HepG2 (cell line): Measurements from ENCODE around the gene GJB1. TPM values are rescaled to one million over a fixed set of nuclear protein-coding genes. Genes with fewer than 3 reads are reported as not detected.
A peak's percentile ranks its signal among the peaks of the same experiment; 100 is the strongest.

ENCODE experiments used
- BCL6 ChIP-seq: IDR thresholded peaks from 2 replicates; pipeline ENCODE4 v1.6.1; 2016; ENCODE audit warnings: missing genetic modification reagents, missing compliant biosample characterization
- CCAR2 ChIP-seq: fragments of 200-400 bp; formaldehyde crosslinking; optimal IDR thresholded peaks from 2 replicates; pipeline ENCODE3; 2018; ENCODE audit warnings: low read depth, mild to moderate bottlenecking, low read length, moderate library complexity
- DR1 ChIP-seq: sonication (generic); formaldehyde crosslinking; IDR thresholded peaks from 2 replicates; pipeline ENCODE4 v1.8.0; 2021; ENCODE audit warnings: mild to moderate bottlenecking, missing genetic modification reagents, inconsistent platforms
- EEA1 ChIP-seq: sonication (generic); formaldehyde crosslinking; IDR thresholded peaks from 2 replicates; pipeline ENCODE4 v1.5.1; 2020; ENCODE audit warnings: mild to moderate bottlenecking, missing genetic modification reagents, borderline replicate concordance
- ELK4 ChIP-seq: sonication (generic); formaldehyde crosslinking; IDR thresholded peaks from 2 replicates; pipeline ENCODE4 v1.9.0; 2021; ENCODE audit warnings: missing genetic modification reagents, borderline replicate concordance
- GATAD2A ChIP-seq: IDR thresholded peaks from 2 replicates; pipeline ENCODE4 v1.6.1; 2016
- HCFC1 ChIP-seq: fragments of 150-350 bp; IDR thresholded peaks from 2 replicates; pipeline ENCODE4 v1.6.1; 2014; ENCODE audit warnings: low read depth, low read length
- HDAC6 ChIP-seq: fragments of 200-600 bp; sonication (generic); IDR thresholded peaks from 2 replicates; pipeline ENCODE4 v1.7.0; 2017; ENCODE audit warnings: mild to moderate bottlenecking, antibody characterized with exemption, low read length, low read depth
- HHEX ChIP-seq: IDR thresholded peaks from 2 replicates; pipeline ENCODE4 v1.6.1; 2016; ENCODE audit warnings: control low read depth
- HNRNPK ChIP-seq: fragments of 200-400 bp; formaldehyde crosslinking; IDR thresholded peaks from 2 replicates; pipeline ENCODE4 v1.6.1; 2018; ENCODE audit warnings: low read length, low read depth, moderate library complexity, mild to moderate bottlenecking; ENCODE audit not compliant: poor library complexity, severe bottlenecking
- HNRNPL ChIP-seq: fragments of 200-400 bp; formaldehyde crosslinking; IDR thresholded peaks from 2 replicates; pipeline ENCODE4 v1.6.1; 2017; ENCODE audit warnings: mild to moderate bottlenecking, low read depth, low read length
- JARID2 ChIP-seq: sonication (generic); formaldehyde crosslinking; IDR thresholded peaks from 2 replicates; pipeline ENCODE4 v1.8.1; 2023; ENCODE audit warnings: missing genetic modification reagents, inconsistent platforms; ENCODE audit not compliant: insufficient replicate concordance
- NFE2 ChIP-seq: sonication (generic); formaldehyde crosslinking; IDR thresholded peaks from 2 replicates; pipeline ENCODE4 v1.4.0; 2020; ENCODE audit warnings: missing genetic modification reagents
- NFYC ChIP-seq: IDR thresholded peaks from 2 replicates; pipeline ENCODE4 v1.6.1; 2016; ENCODE audit warnings: missing genetic modification reagents, missing compliant biosample characterization
- ONECUT2 ChIP-seq: sonication (generic); formaldehyde crosslinking; IDR thresholded peaks from 2 replicates; pipeline ENCODE4 v1.4.0; 2020; ENCODE audit warnings: missing genetic modification reagents
- PAF1 ChIP-seq: IDR thresholded peaks from 2 replicates; pipeline ENCODE4 v1.6.1; 2016; ENCODE audit warnings: missing genetic modification reagents, missing compliant biosample characterization
- TCF12 ChIP-seq, 2 experiments: fragments of 450-650 bp in 1 of 2; sonication (generic) in 1 of 2; formaldehyde crosslinking in 1 of 2; IDR thresholded peaks; 2 replicates each; pipeline versions ENCODE4 v1.6.1 to v1.8.0; 2017 to 2022; ENCODE audit warnings: antibody characterized with exemption in 1 of 2, mild to moderate bottlenecking in 1 of 2, missing genetic modification reagents in 1 of 2, moderate library complexity in 1 of 2
- YY1 ChIP-seq: IDR thresholded peaks from 2 replicates; pipeline ENCODE4 v1.6.1; 2011; ENCODE audit warnings: low read length, low read depth, moderate library complexity, mild to moderate bottlenecking; ENCODE audit not compliant: insufficient read depth, insufficient replicate concordance
- ZC3H4 ChIP-seq: sonication (generic); formaldehyde crosslinking; IDR thresholded peaks from 2 replicates; pipeline ENCODE4 v1.4.0; 2020; ENCODE audit warnings: missing genetic modification reagents, borderline replicate concordance
- ZMYM4 ChIP-seq: sonication (generic); formaldehyde crosslinking; IDR thresholded peaks from 2 replicates; pipeline ENCODE4 v1.8.1; 2023; ENCODE audit warnings: mild to moderate bottlenecking, missing genetic modification reagents
- ZNF12 ChIP-seq: sonication (generic); formaldehyde crosslinking; IDR thresholded peaks from 2 replicates; pipeline ENCODE4 v1.5.0; 2020; ENCODE audit warnings: missing genetic modification reagents
- ZNF121 ChIP-seq: sonication (generic); formaldehyde crosslinking; IDR thresholded peaks from 2 replicates; pipeline ENCODE4 v1.5.0; 2020; ENCODE audit warnings: mild to moderate bottlenecking, missing genetic modification reagents
- ZNF143 ChIP-seq: sonication (generic); formaldehyde crosslinking; IDR thresholded peaks from 2 replicates; pipeline ENCODE4 v1.4.0; 2020; ENCODE audit warnings: missing genetic modification reagents
- ZNF333 ChIP-seq: sonication (generic); formaldehyde crosslinking; IDR thresholded peaks from 2 replicates; pipeline ENCODE4 v1.4.0; 2020; ENCODE audit warnings: mild to moderate bottlenecking, missing genetic modification reagents, borderline replicate concordance
- ZNF354B ChIP-seq: sonication (generic); formaldehyde crosslinking; IDR thresholded peaks from 2 replicates; pipeline ENCODE4 v1.8.0; 2022; ENCODE audit warnings: mild to moderate bottlenecking, missing genetic modification reagents
- ZNF501 ChIP-seq: sonication (generic); formaldehyde crosslinking; IDR thresholded peaks from 2 replicates; pipeline ENCODE4 v1.5.1; 2020; ENCODE audit warnings: mild to moderate bottlenecking, moderate library complexity, missing genetic modification reagents
- ZNF629 ChIP-seq: sonication (generic); formaldehyde crosslinking; conservative IDR thresholded peaks from 2 replicates; pipeline ENCODE4 v1.5.0; 2020; ENCODE audit warnings: missing genetic modification reagents
- ZNF776 ChIP-seq: sonication (generic); formaldehyde crosslinking; IDR thresholded peaks from 2 replicates; pipeline ENCODE4 v1.4.0; 2020; ENCODE audit warnings: mild to moderate bottlenecking, missing genetic modification reagents
- ZNF891 ChIP-seq: sonication (generic); formaldehyde crosslinking; IDR thresholded peaks from 2 replicates; pipeline ENCODE4 v1.5.0; 2020; ENCODE audit warnings: mild to moderate bottlenecking, missing genetic modification reagents
- polyA plus RNA-seq, 8 experiments: library from polyadenylated mRNA; depleted of rRNA in 3 of 8; stranded (reverse) in 7 of 8; unstranded in 1 of 8; fragments of >200 nt; fragmentation: Illumina TruSeq in 4 of 8; extraction: Trizol in 4 of 8; gene quantifications; 2 replicates each; pipeline versions ENCODE4 v1.2.1 to v1.2.3, GENCODE V29; 2011 to 2016; ENCODE audit warnings: low read depth in 4 of 8, missing spikeins in 1 of 8, mixed read lengths in 1 of 8; ENCODE audit not compliant: insufficient read depth in 1 of 8
- total RNA-seq, 5 experiments: library from RNA; depleted of rRNA; stranded (reverse); fragments of >200 nt; fragmentation: Illumina TruSeq; extraction: Trizol; gene quantifications; 2 replicates each; pipeline ENCODE4 v1.2.3, GENCODE V29; 2016; ENCODE audit warnings: low read depth in 1 of 5
- TF ChIP-seq, protein P1 (sequence below): sonication (generic); formaldehyde crosslinking; IDR thresholded peaks from 2 replicates; pipeline ENCODE4 v1.5.1; 2020; ENCODE audit warnings: mild to moderate bottlenecking, missing genetic modification reagents, borderline replicate concordance

GJB1 gene
- total and polyA plus RNA-seq, 2 of the 13 experiments (the other 11 are each of a cell fraction or from before 2014, with no cell fraction given): 111 to 161 TPM

DNA sequence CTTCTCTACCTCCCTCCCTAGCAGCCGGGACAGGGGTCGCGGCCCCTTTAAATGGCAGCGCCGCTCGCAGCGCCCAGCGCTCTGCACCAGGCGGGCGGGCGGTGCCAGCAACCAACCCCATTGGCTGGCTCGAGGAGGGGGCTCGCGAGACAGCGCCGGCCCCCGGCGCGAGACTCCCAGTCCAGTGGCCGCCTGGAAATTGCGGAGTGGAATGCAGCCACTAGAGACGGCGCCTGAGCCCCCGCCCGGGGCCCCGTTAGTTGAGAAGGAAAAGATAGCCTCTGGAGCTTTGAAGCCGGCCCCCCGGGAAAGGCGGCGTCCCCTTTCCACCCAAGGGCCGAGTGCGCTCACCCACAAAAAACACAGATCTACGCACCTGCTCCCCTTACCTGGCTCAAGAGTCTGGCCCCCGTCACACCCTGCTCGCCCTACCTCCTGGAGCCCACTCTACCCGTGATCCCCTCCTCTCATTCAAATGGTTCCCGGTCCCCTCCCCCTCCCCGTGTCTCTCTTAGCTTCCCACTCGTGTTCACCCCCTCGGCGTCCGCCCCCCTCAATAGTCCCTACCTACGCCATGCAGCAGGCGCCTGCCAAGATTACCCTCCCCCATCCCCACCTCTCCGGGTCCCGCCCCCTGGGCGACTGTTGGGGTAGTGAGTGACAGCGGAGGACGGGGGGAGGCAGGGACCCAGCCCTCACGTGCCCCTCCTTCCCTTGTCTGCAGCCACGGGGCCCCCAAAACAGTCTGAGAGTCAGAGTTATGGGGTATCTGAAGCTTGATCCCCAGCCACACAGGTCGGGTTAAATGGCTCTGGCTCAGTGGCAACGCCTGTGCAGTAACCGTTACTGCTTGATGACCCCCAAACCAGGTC, 31.3 kb downstream of the GJB1 start, which contains the start of gene ZMYM3 (continued):
- TF ChIP-seq HNRNPL (no peak), PAF1 (no peak), CCAR2 (no peak), JARID2 (CRISPR knock-in tag) (no peak), ZNF143 (no peak), HCFC1 (no peak), NFE2 (CRISPR knock-in tag) (no peak), ZNF629 (CRISPR knock-in tag) (no peak), HHEX (CRISPR knock-in tag) (no peak), EEA1 (CRISPR knock-in tag) (no peak), GATAD2A (CRISPR knock-in tag) (no peak), BCL6 (no peak), HNRNPK (no peak), TCF12 (IDR thresholded peaks at IDR 0.05) (no peak), TCF12 (CRISPR knock-in tag; IDR thresholded peaks at IDR 0.05) (no peak), ZNF891 (no peak), NFYC (CRISPR knock-in tag) (peak; percentile 82), ZNF501 (CRISPR knock-in tag) (no peak), ZC3H4 (no peak), ZNF354B (no peak), ZMYM4 (CRISPR knock-in tag) (0 out of 2 replicates have a peak, but pooled peaks have one; percentile 30), ELK4 (no peak), DR1 (CRISPR knock-in tag) (no peak), ZNF121 (CRISPR knock-in tag) (0 out of 2 replicates have a peak, but pooled peaks have one; percentile 22), YY1 (peak; percentile 59), ZNF776 (no peak), ONECUT2 (no peak), HDAC6 (no peak), ZNF12 (CRISPR knock-in tag) (no peak), ZNF333 (CRISPR knock-in tag) (no peak)
- TF ChIP-seq, protein P1, sequence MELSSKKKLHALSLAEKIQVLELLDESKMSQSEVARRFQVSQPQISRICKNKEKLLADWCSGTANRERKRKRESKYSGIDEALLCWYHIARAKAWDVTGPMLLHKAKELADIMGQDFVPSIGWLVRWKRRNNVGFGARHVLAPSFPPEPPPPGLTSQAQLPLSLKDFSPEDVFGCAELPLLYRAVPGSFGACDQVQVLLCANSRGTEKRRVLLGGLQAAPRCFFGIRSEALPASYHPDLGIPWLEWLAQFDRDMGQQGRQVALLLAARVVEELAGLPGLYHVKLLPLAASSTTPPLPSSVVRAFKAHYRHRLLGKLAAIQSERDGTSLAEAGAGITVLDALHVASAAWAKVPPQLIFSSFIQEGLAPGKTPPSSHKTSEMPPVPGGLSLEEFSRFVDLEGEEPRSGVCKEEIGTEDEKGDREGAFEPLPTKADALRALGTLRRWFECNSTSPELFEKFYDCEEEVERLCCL: no peak
